ENCODE results near the gene INPP4B. TPM values are rescaled to one million over a fixed set of nuclear protein-coding genes. Genes with fewer than 3 reads are reported as not detected.

INPP4B gene
- total RNA-seq, 1 donor from 2014 or later: 12.1 TPM

DNA sequence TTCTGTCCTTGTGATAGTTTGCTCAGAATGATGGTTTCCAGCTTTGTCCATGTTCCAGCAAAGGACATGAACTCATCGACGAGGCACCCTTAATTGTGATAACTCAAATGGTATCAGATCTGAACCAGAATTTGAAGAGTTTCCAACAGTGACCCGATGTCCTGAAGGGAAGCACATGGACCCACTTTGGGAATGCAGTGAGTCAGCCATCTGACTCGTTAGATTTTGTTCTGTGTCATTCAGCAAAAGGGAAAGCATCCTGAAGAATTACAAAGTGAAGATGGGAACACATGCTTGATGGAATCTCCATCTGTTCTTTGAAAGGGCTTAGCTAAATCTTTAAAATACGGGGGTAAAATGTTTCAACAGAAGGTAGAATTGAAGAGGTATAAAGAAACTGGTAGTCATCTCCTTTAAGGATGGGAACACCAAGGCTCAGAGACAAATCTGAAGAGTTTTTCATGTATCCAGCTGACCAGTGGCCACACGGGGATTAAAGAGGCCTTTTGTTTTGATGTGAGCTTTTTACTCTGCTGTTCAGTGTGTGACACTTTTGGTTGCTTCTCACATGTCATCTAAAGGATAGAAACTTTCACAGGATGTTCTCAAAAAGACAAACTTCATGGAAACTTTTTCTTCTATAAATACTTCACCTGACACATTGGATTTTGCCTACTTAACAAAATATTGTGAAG lies 393.8 kb downstream of the INPP4B start:
- ATAC-seq: no peak
- intact Hi-C loops (cut with DNase I): no loop called here
- DNase-seq (ENCODE audit: missing footprints): no peak

DNA sequence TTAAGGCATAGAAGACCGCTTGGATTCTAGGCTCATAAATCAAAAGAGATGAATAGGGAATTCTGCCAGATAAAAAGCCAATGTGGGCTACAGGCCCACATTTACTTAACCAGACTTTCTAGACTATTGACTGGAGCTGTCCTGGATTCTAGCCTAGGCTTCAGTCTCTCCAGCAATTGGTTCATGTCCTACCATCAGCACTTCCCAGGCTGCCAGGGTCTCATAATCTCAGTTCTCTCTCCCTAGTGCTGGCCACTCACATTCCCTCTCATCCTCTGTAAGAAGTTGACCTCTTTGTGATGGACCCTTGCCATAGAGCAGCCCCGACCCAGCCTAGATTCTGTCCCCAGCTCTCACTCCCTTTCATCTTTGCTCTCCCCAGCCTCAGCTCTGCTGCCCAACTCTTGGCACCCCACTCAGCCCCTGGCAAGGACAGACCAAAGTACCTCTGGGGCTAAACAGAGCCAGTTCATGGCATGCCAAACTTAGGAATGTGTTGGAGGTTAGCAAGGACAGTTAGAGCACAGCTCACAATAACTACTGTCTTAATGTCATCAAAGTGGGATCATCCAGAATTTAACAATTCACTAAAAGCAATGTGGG lies 396.2 kb downstream of the INPP4B start:
- ATAC-seq: peak; percentile 80
- intact Hi-C loops (cut with DNase I): no loop called here
- DNase-seq (ENCODE audit: missing footprints): no peak

DNA sequence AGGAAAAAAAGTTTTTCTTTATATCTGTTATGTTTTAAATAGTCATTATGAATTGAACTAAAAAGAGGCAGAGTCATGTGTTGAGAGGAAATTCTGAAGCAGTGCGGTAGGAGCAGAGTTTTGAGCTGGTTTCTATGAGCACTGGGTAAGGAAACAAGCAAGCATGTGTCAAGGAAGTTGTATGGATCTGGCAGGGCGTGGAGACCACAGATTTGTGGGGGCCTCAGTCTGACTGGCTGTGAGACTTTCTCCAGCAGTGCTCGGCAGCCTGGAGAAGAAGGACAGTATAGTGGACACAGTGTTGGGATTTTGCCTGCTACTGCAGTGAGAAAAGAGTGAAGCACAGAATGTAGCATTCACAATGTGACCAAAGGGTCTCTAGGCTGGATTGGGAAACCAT lies 399.1 kb downstream of the INPP4B start:
- intact Hi-C loops (cut with DNase I): no loop called here
- DNase-seq (ENCODE audit: missing footprints): no peak
- ATAC-seq: no peak

DNA sequence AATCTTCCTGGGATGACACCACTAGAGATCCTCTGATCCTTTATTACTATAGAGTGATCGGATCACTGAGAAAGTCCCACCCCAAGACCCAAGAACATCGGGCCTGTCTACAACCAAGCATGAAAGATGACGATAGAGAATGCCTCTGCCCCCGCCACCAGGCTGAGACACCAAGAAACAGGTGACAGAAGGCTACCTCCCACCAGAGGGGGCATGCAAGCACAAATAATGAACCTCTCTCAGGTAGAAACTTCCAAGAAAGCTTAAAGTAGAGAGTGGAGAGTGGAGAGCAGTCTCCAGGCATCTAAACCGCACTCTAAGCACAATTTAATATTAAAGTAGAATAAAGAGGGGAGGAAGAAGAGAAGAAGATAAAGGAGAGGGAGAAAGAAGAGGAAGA lies 402.6 kb downstream of the INPP4B start:
- ATAC-seq: no peak
- intact Hi-C loops (cut with DNase I): no loop called here
- no peak for DNase-seq (ENCODE audit: missing footprints)

DNA sequence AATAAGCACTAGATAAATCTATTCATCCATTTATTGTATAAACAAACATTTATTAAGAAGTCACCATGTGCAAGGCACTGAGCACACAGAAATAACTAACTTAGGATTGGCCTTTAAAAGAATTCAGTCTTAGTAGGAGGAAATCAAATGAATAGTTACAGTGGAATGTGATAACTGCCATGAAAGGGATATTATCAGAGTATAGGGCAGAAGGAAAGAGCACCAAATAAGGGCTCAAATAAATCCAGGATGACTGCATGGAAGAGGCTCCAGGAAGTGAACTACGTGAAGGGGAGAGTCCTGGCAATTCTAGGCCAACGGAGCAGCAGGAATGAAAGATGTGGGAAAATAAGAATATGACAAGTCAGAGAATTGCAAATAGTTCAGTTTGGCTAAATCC lies 406.0 kb downstream of the INPP4B start:
- ATAC-seq: no peak
- intact Hi-C loops (cut with DNase I): no loop called here
- no peak for DNase-seq (ENCODE audit: missing footprints)

DNA sequence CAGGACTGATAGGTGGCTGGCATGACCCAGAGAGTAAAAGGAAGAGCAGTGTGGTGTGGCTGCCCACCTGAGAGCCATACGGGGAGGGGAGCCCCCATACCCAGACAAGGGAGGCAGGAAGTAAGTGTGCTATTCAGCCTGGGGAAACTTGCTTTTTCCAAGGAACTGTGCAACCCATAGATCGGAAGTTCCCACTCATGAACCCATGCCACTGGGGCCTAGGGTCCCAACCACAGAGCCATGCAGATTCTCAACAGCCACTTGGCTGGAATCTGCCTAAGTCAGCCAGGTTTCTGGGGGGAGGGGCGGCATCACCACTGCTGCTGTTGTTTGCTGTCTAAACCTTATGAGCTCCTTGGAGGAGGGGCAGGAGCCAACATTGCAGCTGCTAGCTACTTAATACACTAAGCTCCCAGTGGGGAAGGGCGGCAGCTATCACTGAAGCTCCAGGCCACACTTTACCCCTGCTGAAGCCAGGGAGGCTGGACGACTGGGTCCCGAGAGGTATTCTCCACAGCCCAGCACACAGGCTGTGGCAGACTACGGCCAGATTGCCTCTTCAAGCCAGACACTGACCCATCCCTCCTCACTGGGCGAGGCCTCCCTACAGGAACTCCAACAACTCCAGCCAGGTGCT lies 410.4 kb downstream of the INPP4B start:
- peak; percentile 32 for DNase-seq (ENCODE audit: missing footprints)
- ATAC-seq: no peak
- intact Hi-C loops (cut with DNase I): no loop called here

DNA sequence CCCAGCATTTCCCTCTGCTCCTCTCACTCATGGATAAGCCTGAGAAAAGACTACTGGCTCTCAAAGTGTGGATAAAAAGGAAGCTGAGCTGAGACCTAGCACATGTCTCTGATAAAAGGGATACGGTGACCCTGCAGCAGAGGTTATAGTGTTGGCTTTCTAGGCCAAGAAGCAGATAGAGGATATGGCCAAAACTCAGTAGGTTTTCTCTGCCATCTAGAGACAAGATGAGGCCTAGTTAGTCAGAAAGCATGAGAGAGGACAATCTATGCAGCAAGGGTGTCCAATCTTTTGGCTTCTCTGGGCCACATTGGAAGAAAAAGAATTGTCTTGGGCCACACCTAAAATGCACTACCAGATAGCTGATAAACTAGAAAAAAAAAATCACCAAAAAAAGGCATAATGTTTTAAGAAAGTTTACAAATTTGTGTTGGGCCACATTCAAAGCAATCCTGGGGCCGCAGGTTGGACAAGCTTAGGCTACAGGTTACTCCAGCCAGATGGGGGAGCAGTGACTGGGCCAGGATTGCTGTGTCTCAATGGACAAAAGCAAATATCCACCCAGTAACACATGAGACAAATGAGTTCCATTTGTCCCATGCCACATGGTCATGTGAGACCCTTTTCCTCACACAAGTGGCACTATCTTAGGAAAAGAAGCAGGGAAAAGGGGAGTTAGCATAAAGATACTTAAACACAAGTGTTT lies 411.4 kb downstream of the INPP4B start:
- ATAC-seq (no peak), DNase-seq (ENCODE audit: missing footprints) (peak; percentile 22)
- intact Hi-C loops (cut with DNase I): no loop called here

DNA sequence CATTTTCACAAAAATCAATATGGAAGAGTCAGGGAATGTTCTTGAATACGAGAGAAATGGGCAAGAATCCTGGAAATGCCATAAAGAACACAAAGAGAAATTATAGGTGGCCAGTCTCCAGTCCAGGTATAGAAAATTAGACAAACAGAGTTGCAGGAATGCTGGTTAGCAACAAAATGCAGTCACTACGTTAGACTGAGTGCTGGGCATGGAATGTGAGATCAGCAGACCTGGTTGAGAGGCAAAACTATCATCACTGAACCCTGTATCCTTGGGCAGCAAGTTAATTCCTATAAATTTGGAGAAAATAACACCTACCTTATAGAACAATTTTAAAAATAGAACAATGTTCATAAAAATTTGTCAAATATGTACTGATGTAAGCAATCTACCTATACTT lies 417.4 kb downstream of the INPP4B start:
- DNase-seq (ENCODE audit: missing footprints) (no peak), ATAC-seq (no peak)
- intact Hi-C loops (cut with DNase I): no loop called here

DNA sequence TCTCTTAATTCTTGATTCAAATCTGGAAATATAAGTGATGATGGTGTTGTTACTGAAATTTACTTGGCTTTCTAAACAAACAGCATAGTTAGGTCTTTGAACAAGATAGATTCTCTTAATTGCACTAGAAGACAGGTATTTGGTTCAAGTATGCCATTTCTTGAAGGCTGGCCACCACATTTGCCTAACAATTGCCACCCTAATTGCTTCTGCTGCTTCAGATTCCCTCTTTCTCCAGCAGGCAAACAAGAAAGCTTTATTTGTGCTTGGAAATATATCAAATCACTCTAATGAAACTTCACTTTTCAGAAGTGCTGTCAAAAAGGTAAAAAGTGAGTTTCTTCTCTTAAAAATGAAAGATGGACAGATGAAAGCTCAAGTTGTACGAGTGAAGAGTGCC lies 418.6 kb downstream of the INPP4B start:
- DNase-seq (ENCODE audit: missing footprints) (no peak), ATAC-seq (no peak)
- intact Hi-C loops (cut with DNase I): no loop called here

DNA sequence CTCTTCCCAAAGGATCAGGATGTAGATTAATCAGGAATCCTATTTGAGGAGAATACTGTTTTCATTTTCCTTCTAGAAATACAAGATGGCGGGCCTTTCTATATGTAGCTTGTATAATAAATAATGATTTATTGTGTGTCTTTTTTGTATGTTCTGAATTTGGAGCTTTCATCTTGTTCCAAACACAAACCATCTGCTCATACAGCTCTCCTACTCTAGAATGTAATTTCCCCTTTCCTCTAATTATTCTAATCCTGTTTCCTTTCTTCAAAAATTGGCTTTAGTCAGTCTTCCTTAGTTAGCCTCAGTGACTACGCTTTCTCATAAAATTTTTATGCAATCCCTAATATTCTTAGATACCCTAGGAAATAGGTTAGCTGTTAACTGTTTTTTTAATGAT lies 422.2 kb downstream of the INPP4B start:
- DNase-seq (ENCODE audit: missing footprints): no peak
- ATAC-seq: no peak
- intact Hi-C loops (cut with DNase I): no loop called here

DNA sequence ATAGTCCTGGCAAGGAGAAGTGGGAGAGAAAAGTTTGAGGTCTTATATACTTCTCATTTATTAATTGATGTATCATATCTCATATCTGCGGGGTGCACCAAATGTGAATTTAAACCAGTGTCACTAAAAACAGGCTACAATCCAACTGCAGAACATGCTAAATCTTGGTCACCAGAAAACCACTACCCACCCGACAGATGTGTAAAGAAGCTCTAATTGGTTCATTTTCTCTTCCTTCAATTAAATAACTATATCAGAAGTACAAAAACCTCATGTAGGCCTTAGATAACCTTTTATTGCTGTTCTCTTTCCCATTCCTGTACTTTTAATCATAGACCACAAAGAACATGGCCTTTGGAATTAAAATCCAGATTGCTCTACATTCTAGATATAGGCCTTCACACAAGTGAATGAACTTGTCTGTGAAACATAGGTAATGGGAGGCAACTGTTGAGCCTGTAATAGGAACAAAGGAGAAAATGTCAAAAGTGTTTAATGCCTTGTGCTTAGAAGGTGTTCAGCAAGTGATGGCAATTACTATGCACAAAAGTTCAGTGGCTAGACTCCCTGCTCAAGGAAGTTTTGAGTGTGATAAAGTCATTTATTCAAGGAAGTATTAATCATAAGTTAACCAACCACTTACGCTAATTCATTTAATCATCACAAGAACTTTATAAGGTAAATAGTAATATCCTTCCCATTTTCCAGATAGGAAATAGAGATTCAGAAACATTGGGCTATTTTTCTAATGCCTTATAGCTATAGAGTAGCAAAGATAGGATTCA lies 425.6 kb downstream of the INPP4B start:
- intact Hi-C loops (cut with DNase I): no loop called here
- DNase-seq (ENCODE audit: missing footprints): no peak

DNA sequence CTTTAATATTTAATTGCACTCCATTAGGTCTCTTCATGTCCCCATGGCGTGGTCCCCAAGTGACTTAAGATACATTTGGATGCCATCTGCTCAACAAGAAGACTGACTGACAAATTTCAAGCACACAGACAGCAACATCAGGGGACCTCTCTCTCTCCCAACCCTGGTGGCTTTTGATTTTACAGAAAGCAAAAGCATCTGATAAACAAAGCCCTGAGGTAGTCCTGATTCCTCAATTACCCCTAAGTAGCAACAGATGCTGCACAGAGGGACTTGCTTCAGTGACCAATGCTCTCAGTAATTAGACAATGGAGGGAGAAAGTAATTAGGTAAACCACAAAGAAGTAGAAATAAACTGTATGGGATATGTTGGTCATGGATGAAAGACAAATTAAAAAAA lies 426.4 kb downstream of the INPP4B start:
- ATAC-seq: no peak

More for the DNA sequence above, 425.6 kb downstream of the INPP4B start:
- ATAC-seq: no peak

DNA sequence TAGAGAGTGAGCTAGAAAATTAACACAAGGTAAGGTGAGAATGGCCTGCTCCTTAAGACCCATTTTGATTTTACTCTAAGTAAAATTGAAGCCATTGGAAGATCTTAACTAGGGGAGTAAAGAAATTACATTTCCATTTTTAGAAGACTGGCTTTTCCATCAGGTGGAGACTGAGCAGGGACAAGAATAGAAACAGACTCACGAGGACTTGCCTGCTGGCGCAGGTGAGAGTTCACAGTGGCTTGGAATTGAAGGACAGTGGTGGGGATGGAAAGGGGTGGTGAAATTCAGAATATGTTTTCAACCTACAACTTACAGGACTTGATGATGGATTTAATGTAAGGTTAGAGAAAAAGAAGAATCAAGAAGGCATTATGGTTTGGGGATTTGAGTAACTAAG lies 427.4 kb downstream of the INPP4B start:
- peak; percentile 45 for DNase-seq (ENCODE audit: missing footprints)
- ATAC-seq: no peak
- intact Hi-C loops (cut with DNase I): no loop called here

More for the DNA sequence above, 426.4 kb downstream of the INPP4B start:
- DNase-seq (ENCODE audit: missing footprints): no peak
- intact Hi-C loops (cut with DNase I): no loop called here

DNA sequence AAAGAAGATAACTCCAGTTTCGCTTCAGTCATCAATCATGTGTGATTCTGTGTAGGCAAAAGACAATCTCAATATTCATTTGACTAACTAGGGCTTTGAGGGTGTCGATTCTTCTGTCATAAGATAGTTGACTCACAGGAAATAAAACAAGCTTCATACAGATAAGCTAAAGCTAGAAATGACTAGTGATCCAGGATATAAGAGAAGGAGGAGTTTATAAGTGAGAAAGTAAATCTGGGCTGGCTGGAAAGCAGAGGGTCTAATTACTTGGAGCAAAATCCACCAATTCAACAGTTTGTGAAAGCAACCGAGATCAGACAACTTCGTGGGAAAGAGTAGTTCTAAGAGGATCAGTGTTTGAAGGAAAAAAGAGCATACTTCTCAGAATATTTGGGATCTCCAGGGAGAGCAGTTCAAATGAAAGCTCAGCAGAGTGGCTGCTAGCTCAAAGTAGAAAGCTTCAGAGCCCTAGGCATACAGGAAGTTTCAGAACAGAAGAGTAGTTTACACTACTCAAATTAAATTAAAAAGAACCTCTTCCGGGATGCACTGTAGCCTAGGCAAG lies 429.3 kb downstream of the INPP4B start:
- intact Hi-C loops (cut with DNase I): no loop called here
- no peak for ATAC-seq
- DNase-seq (ENCODE audit: missing footprints): no peak

DNA sequence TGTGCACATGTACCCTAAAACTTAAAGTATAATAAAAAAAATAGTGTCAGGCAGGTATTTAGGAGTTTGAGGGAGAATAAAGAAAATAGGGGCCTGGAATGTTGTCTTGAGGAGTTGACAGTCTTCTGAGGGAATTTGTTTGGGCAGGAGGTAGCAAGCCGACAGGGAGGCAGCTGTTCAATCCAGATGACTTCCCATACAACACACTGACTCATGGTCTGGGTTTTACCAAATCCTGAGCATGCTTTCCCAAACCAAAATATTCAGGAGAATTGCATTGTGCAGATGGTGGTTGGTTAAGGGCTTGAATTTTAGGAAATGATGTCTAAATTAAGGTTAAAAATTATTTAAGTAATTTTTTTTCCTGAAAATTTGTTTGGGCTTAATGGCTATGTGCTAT lies 430.0 kb downstream of the INPP4B start:
- no peak for ATAC-seq
- intact Hi-C loops (cut with DNase I): no loop called here
- DNase-seq (ENCODE audit: missing footprints): no peak

DNA sequence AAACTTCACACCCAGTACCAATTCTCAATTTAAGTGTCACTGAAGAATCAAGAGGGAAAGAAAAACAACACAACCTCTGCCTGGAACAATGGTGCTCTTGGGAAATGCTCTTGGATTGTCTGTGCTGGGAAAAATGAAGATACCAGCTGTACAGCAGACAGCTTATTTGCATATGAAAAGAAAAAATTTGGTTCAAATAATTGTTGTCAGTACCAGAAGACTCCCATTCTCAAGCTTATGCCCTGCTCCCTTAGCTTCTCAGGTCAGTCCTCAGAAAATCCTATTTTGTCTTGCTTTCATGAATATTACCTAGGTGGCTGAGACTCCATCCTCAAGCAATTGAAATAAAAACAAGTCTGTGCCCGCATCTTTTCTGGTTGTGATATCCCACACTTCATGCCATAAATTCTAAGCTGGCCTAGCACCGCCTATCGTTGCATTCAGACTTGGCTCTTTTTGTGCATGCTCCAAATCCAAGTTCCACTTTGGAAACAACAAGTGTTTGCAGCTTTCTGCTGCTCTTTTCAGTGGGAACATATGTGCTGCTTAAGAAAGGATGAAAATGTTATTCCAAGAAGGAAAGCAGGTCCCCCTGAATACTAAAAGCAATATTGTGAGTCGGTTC lies 431.6 kb downstream of the INPP4B start:
- intact Hi-C loops (cut with DNase I): no loop called here
- ATAC-seq (no peak), DNase-seq (ENCODE audit: missing footprints) (no peak)

DNA sequence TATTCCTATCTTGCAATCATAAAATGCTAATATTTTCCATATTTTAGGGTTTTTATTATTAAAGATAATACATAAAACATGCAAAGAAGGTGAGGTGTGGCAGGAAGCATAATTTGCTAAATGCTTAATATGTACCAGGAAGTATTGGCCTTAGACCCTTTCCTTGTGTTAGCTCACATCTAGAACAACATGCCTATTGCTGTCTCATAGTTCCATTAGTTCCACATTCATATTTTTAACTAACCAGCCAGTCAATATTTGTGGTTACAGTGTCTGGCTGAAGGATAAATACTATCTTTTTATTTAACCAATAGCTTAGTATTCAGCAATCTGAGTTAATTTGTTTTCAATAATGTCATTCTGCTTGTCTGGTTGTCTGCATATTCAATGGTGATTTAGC lies 432.6 kb downstream of the INPP4B start:
- no peak for DNase-seq (ENCODE audit: missing footprints)
- ATAC-seq: no peak
- intact Hi-C loops (cut with DNase I): no loop called here

DNA sequence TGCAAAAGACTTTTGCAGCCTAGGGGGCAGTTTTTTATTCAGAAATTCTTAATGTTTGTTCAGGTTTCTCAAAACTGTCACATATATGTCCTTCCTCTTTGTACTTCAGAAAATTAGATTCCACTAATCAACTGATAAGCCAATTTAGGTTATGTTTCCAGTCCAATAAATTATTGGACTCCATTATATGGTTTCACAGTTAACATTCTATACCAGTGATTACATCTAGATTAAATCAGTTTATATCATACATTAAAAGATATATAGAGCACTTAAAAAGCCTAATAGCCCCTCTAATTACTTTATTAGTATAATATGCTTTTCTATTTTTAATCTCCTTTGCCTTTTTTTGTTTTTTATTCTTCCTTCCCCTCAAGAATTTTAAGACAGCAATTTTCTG lies 434.1 kb downstream of the INPP4B start:
- ATAC-seq (no peak), DNase-seq (ENCODE audit: missing footprints) (no peak)
- intact Hi-C loops (cut with DNase I): no loop called here
